Common myeloid progenitor, CD34-positive (primary cell): ENCODE data around the gene CPA1.

Experiments used
- CTCF ChIA-PET: fragments of 350-600 bp; sonication (Branson Sonifier 250); formaldehyde crosslinking; loops from one replicate; lab custom pipeline; 2021; ENCODE audit warnings: antibody characterized with exemption; lab: Charles Lee
- POLR2A ChIA-PET: fragments of 350-600 bp; sonication (Branson Sonifier 250); formaldehyde crosslinking; loops from one replicate; lab custom pipeline; 2021; ENCODE audit warnings: antibody characterized with exemption; lab: Charles Lee
- DNase-seq, 3 donors: peaks; one replicate each; pipeline versions ENCODE4 v3.0.0 to v3.0.0-alpha.2; 2013
- H3K27ac ChIP-seq, 2 experiments: 1 replicate in 1 of 2; 2 replicates in 1 of 2; pipeline ENCODE4 v1.7.0; 2013; ENCODE audit warnings: inconsistent platforms in 2 of 2, low read length in 2 of 2, mild to moderate bottlenecking in 2 of 2, low read depth in 1 of 2, moderate library complexity in 1 of 2; ENCODE audit not compliant: severe bottlenecking in 2 of 2, insufficient read depth in 1 of 2, poor library complexity in 1 of 2
- H3K27me3 ChIP-seq, 5 experiments: replicated peaks in 2 of 5; 1 replicate in 3 of 5; 2 replicates in 2 of 5; pipeline versions ENCODE4 v1.6.1 to v1.7.0; 2013; ENCODE audit warnings: low read length in 4 of 5, mild to moderate bottlenecking in 2 of 5, moderate library complexity in 2 of 5, inconsistent platforms in 1 of 5; ENCODE audit not compliant: insufficient read depth in 5 of 5, control insufficient read depth in 4 of 5
- H3K36me3 ChIP-seq, 4 experiments: 1 replicate in 2 of 4; 2 replicates in 2 of 4; pipeline versions ENCODE4 v1.6.1 to v1.7.0; 2013; ENCODE audit warnings: low read length in 3 of 4, control low read depth in 1 of 4, mild to moderate bottlenecking in 1 of 4; ENCODE audit not compliant: control insufficient read depth in 4 of 4, insufficient read depth in 4 of 4
- H3K4me1 ChIP-seq, 4 experiments: 1 replicate in 3 of 4; 2 replicates in 1 of 4; pipeline versions ENCODE4 v1.6.1 to v1.7.1; 2013; ENCODE audit warnings: low read length in 3 of 4, mild to moderate bottlenecking in 3 of 4, control low read depth in 1 of 4, inconsistent platforms in 1 of 4, moderate library complexity in 1 of 4; ENCODE audit not compliant: control insufficient read depth in 4 of 4, insufficient read depth in 4 of 4; ENCODE audit errors: control extremely low read depth in 1 of 4
- H3K4me3 ChIP-seq, 7 experiments: 1 replicate in 4 of 7; 2 replicates in 3 of 7; pipeline versions ENCODE4 v1.5.1 to v1.7.0; 2013; ENCODE audit warnings: mild to moderate bottlenecking in 7 of 7, low read length in 6 of 7, moderate library complexity in 6 of 7, inconsistent platforms in 2 of 7, low read depth in 2 of 7, control low read depth in 1 of 7; ENCODE audit not compliant: insufficient read depth in 4 of 7, control insufficient read depth in 1 of 7; ENCODE audit errors: extremely low read depth in 1 of 7
- H3K9me3 ChIP-seq, 5 experiments: 1 replicate in 4 of 5; 2 replicates in 1 of 5; pipeline versions ENCODE4 v1.6.1 to v1.7.1; 2013; ENCODE audit warnings: low read length in 4 of 5, mild to moderate bottlenecking in 2 of 5, inconsistent platforms in 1 of 5, low read depth in 1 of 5, moderate library complexity in 1 of 5; ENCODE audit not compliant: control insufficient read depth in 4 of 5, insufficient read depth in 2 of 5; ENCODE audit errors: control extremely low read depth in 1 of 5
- WGBS: methylation state at CpG from one replicate; pipeline ENCODE4 v1.1.5; 2013; ENCODE audit not compliant: insufficient coverage; 5-methylcytosine and 5-hydroxymethylcytosine counted together

CPA1 gene

GRCh38 chr7:130415006-130415405, 34.7 kb downstream of the CPA1 start:
- H3K27ac ChIP-seq: no peak overlapping the region
- DNase-seq: peak in 2 of 3 donors; percentile 41 to 53
- H3K9me3 ChIP-seq: no peaks in the 10 kb centered on the region
- H3K36me3 ChIP-seq: peaks cover 0 to 5% (median 5%) of the 10 kb centered on the region in 4 experiments
- H3K4me3 ChIP-seq: no peak overlapping the region
- no peaks in the 10 kb centered on the region for H3K27me3 ChIP-seq
- H3K4me1 ChIP-seq: peaks cover 12 to 52% (median 23%) of the 10 kb centered on the region in 4 experiments
- POLR2A ChIA-PET: no interaction called here
- CTCF ChIA-PET: interaction anchor here (1.4 kb wide), 1 partner anchor 69 kb away, joined by 3 read pairs; no protein-coding TSS in a partner anchor

- ChIA-PET POLR2A (interaction anchor here (0.6 kb wide), 2 partner anchors 72 to 332 kb away, joined by 3 to 5 read pairs; no protein-coding TSS in a partner anchor), CTCF (interaction anchor here (0.8 to 2.6 kb wide), 2 partner anchors 17 to 70 kb away, joined by 4 to 7 read pairs; no protein-coding TSS in a partner anchor)
- H3K27ac ChIP-seq: peak overlapping the region in 1 of 2 experiments; percentile 35
- no peaks in the 10 kb centered on the region for H3K27me3 ChIP-seq
- peak overlapping the region in 5 of 7 experiments; percentile 6 to 50 (median 22) for H3K4me3 ChIP-seq
- no CpG with 5 or more reads among the region's 5 CpGs for WGBS
- H3K4me1 ChIP-seq: peaks cover 12 to 58% (median 23%) of the 10 kb centered on the region in 4 experiments
- no peaks in the 10 kb centered on the region for H3K9me3 ChIP-seq
- no peak for DNase-seq
- no peaks in the 10 kb centered on the region for H3K36me3 ChIP-seq
Measured at GRCh38 chr7:130417213-130417612, 36.9 kb downstream of the CPA1 start.

GRCh38 chr7:130418306-130418705, 38.0 kb downstream of the CPA1 start:
- Histone ChIP-seq H3K27ac (no peak overlapping the region), H3K4me3 (no peak overlapping the region), H3K9me3 (no peaks in the 10 kb centered on the region), H3K4me1 (peaks cover 12 to 60% (median 23%) of the 10 kb centered on the region in 4 experiments), H3K36me3 (no peaks in the 10 kb centered on the region), H3K27me3 (no peaks in the 10 kb centered on the region)
- POLR2A ChIA-PET: no interaction called here
- WGBS: 100% methylated on average over 5 of the region's 7 CpGs
- CTCF ChIA-PET: no interaction called here
- DNase-seq: no peak

- no peak for DNase-seq
- Histone ChIP-seq H3K36me3 (no peaks in the 10 kb centered on the region), H3K27me3 (no peaks in the 10 kb centered on the region), H3K9me3 (no peaks in the 10 kb centered on the region), H3K27ac (no peak overlapping the region), H3K4me3 (no peak overlapping the region), H3K4me1 (peaks cover 7 to 52% (median 18%) of the 10 kb centered on the region in 4 experiments)
- 92% methylated on average over 4 of the region's 5 CpGs for WGBS
- CTCF ChIA-PET: no interaction called here
- POLR2A ChIA-PET: interaction anchor here (0.7 kb wide), 2 partner anchors 45 to 669 kb away, joined by 3 to 4 read pairs; no protein-coding TSS in a partner anchor
Measured at GRCh38 chr7:130419658-130420057, 39.4 kb downstream of the CPA1 start.

GRCh38 chr7:130420943-130421578, 40.8 kb downstream of the CPA1 start:
- peaks cover 0 to 4% (median under 1%) of the 10 kb centered on the region in 4 experiments for H3K36me3 ChIP-seq

GRCh38 chr7:130421684-130422083, 41.4 kb downstream of the CPA1 start:
- peaks cover 0 to 4% (median under 1%) of the 10 kb centered on the region in 4 experiments for H3K36me3 ChIP-seq
- no peak overlapping the region for H3K4me3 ChIP-seq
- DNase-seq: peak in 1 of 3 donors; percentile 45
- POLR2A ChIA-PET: interaction anchor here (1.2 kb wide), 1 partner anchor 23 kb away, joined by 3 read pairs; no protein-coding TSS in a partner anchor
- no peak overlapping the region for H3K27ac ChIP-seq
- CTCF ChIA-PET: interaction anchor here (1.5 to 1.7 kb wide), 2 partner anchors 20 to 37 kb away, joined by 3 to 4 read pairs; partner anchors contain the start of gene CEP41
- peaks cover 4 to 40% (median 13%) of the 10 kb centered on the region in 4 experiments for H3K4me1 ChIP-seq
- no peaks in the 10 kb centered on the region for H3K9me3 ChIP-seq
- H3K27me3 ChIP-seq: no peaks in the 10 kb centered on the region
- WGBS: 95% methylated on average over 2 of the region's 2 CpGs

More at GRCh38 chr7:130420943-130421578, 40.8 kb downstream of the CPA1 start:
- Histone ChIP-seq H3K9me3 (no peaks in the 10 kb centered on the region), H3K27me3 (no peaks in the 10 kb centered on the region), H3K27ac (no peak overlapping the region), H3K4me3 (no peak overlapping the region), H3K4me1 (peaks cover 4 to 40% (median 12%) of the 10 kb centered on the region in 4 experiments)
- POLR2A ChIA-PET: no interaction called here
- DNase-seq: no peak
- CTCF ChIA-PET: interaction anchor here (0.9 kb wide), 1 partner anchor 15 kb away, joined by 3 read pairs; no protein-coding TSS in a partner anchor
- no CpG with 5 or more reads among the region's 4 CpGs for WGBS
